ENCODE measurements around the gene ZAR1. TPM values are rescaled to one million over a fixed set of nuclear protein-coding genes. Genes with fewer than 3 reads are reported as not detected.
A peak's percentile ranks its signal among the peaks of the same experiment; 100 is the strongest.

Gene ZAR1
- total and polyA plus RNA-seq, 9 of the 15 experiments (the other 6 are each of a cell fraction or from before 2014, with no cell fraction given) = 0.07 to 0.84 (median 0.28) TPM; not detected in 1

DNA sequence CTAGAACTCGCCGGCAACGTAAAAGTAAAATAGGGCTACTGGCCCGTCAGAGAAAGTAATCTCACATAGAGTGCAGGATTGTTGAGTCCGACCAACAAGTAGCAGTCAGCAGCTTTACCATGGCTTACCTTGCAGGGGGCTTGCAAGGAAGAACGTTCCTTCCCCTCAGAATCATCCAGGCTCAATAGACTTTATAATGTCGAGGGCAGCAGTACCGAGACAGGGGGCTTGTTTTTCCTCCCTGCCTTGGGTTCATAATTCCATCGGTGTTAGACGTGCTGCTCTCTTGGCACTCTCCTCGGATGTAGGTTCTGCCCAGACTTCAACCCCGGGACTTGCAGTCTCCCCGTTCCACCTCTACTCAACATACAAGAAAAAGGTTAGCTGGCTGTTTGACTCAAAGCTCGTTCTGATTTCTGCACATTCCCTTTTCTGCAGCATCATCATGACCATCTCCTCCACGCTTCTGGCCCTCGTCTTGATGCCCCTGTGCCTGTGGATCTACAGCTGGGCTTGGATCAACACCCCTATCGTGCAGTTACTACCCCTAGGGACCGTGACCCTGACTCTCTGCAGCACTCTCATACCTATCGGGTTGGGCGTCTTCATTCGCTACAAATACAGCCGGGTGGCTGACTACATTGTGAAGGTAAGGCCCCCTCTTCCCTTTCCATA is 5.4 kb upstream of the ZAR1 start (continued):
- TF ChIP-seq, protein P1, sequence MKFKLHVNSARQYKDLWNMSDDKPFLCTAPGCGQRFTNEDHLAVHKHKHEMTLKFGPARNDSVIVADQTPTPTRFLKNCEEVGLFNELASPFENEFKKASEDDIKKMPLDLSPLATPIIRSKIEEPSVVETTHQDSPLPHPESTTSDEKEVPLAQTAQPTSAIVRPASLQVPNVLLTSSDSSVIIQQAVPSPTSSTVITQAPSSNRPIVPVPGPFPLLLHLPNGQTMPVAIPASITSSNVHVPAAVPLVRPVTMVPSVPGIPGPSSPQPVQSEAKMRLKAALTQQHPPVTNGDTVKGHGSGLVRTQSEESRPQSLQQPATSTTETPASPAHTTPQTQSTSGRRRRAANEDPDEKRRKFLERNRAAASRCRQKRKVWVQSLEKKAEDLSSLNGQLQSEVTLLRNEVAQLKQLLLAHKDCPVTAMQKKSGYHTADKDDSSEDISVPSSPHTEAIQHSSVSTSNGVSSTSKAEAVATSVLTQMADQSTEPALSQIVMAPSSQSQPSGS (CRISPR knock-in tag; IDR thresholded peaks at IDR 0.05) = no peak
- TF ChIP-seq, protein P2, sequence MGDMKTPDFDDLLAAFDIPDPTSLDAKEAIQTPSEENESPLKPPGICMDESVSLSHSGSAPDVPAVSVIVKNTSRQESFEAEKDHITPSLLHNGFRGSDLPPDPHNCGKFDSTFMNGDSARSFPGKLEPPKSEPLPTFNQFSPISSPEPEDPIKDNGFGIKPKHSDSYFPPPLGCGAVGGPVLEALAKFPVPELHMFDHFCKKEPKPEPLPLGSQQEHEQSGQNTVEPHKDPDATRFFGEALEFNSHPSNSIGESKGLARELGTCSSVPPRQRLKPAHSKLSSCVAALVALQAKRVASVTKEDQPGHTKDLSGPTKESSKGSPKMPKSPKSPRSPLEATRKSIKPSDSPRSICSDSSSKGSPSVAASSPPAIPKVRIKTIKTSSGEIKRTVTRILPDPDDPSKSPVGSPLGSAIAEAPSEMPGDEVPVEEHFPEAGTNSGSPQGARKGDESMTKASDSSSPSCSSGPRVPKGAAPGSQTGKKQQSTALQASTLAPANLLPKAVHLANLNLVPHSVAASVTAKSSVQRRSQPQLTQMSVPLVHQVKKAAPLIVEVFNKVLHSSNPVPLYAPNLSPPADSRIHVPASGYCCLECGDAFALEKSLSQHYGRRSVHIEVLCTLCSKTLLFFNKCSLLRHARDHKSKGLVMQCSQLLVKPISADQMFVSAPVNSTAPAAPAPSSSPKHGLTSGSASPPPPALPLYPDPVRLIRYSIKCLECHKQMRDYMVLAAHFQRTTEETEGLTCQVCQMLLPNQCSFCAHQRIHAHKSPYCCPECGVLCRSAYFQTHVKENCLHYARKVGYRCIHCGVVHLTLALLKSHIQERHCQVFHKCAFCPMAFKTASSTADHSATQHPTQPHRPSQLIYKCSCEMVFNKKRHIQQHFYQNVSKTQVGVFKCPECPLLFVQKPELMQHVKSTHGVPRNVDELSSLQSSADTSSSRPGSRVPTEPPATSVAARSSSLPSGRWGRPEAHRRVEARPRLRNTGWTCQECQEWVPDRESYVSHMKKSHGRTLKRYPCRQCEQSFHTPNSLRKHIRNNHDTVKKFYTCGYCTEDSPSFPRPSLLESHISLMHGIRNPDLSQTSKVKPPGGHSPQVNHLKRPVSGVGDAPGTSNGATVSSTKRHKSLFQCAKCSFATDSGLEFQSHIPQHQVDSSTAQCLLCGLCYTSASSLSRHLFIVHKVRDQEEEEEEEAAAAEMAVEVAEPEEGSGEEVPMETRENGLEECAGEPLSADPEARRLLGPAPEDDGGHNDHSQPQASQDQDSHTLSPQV (IDR thresholded peaks at IDR 0.05) = peak; percentile 46; the same call in 1 of the 2 replicates
- TF ChIP-seq ZNF316 (IDR thresholded peaks at IDR 0.05) (peak; percentile 88), ZNF347 (CRISPR knock-in tag; IDR thresholded peaks at IDR 0.05; ENCODE audit: low read depth) (no peak), ZNF431 (CRISPR knock-in tag; IDR thresholded peaks at IDR 0.05) (no peak)
- TF ChIP-seq, protein P3, sequence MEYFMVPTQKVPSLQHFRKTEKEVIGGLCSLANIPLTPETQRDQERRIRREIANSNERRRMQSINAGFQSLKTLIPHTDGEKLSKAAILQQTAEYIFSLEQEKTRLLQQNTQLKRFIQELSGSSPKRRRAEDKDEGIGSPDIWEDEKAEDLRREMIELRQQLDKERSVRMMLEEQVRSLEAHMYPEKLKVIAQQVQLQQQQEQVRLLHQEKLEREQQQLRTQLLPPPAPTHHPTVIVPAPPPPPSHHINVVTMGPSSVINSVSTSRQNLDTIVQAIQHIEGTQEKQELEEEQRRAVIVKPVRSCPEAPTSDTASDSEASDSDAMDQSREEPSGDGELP (CRISPR knock-in tag; IDR thresholded peaks at IDR 0.05; ENCODE audit: borderline replicate concordance) = peak; percentile 28; the same call in 1 of the 2 replicates
- TF ChIP-seq, protein P4, sequence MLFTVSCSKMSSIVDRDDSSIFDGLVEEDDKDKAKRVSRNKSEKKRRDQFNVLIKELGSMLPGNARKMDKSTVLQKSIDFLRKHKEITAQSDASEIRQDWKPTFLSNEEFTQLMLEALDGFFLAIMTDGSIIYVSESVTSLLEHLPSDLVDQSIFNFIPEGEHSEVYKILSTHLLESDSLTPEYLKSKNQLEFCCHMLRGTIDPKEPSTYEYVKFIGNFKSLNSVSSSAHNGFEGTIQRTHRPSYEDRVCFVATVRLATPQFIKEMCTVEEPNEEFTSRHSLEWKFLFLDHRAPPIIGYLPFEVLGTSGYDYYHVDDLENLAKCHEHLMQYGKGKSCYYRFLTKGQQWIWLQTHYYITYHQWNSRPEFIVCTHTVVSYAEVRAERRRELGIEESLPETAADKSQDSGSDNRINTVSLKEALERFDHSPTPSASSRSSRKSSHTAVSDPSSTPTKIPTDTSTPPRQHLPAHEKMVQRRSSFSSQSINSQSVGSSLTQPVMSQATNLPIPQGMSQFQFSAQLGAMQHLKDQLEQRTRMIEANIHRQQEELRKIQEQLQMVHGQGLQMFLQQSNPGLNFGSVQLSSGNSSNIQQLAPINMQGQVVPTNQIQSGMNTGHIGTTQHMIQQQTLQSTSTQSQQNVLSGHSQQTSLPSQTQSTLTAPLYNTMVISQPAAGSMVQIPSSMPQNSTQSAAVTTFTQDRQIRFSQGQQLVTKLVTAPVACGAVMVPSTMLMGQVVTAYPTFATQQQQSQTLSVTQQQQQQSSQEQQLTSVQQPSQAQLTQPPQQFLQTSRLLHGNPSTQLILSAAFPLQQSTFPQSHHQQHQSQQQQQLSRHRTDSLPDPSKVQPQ (CRISPR knock-in tag; IDR thresholded peaks at IDR 0.05; ENCODE audit: borderline replicate concordance) = no peak
- TF ChIP-seq, protein P5, sequence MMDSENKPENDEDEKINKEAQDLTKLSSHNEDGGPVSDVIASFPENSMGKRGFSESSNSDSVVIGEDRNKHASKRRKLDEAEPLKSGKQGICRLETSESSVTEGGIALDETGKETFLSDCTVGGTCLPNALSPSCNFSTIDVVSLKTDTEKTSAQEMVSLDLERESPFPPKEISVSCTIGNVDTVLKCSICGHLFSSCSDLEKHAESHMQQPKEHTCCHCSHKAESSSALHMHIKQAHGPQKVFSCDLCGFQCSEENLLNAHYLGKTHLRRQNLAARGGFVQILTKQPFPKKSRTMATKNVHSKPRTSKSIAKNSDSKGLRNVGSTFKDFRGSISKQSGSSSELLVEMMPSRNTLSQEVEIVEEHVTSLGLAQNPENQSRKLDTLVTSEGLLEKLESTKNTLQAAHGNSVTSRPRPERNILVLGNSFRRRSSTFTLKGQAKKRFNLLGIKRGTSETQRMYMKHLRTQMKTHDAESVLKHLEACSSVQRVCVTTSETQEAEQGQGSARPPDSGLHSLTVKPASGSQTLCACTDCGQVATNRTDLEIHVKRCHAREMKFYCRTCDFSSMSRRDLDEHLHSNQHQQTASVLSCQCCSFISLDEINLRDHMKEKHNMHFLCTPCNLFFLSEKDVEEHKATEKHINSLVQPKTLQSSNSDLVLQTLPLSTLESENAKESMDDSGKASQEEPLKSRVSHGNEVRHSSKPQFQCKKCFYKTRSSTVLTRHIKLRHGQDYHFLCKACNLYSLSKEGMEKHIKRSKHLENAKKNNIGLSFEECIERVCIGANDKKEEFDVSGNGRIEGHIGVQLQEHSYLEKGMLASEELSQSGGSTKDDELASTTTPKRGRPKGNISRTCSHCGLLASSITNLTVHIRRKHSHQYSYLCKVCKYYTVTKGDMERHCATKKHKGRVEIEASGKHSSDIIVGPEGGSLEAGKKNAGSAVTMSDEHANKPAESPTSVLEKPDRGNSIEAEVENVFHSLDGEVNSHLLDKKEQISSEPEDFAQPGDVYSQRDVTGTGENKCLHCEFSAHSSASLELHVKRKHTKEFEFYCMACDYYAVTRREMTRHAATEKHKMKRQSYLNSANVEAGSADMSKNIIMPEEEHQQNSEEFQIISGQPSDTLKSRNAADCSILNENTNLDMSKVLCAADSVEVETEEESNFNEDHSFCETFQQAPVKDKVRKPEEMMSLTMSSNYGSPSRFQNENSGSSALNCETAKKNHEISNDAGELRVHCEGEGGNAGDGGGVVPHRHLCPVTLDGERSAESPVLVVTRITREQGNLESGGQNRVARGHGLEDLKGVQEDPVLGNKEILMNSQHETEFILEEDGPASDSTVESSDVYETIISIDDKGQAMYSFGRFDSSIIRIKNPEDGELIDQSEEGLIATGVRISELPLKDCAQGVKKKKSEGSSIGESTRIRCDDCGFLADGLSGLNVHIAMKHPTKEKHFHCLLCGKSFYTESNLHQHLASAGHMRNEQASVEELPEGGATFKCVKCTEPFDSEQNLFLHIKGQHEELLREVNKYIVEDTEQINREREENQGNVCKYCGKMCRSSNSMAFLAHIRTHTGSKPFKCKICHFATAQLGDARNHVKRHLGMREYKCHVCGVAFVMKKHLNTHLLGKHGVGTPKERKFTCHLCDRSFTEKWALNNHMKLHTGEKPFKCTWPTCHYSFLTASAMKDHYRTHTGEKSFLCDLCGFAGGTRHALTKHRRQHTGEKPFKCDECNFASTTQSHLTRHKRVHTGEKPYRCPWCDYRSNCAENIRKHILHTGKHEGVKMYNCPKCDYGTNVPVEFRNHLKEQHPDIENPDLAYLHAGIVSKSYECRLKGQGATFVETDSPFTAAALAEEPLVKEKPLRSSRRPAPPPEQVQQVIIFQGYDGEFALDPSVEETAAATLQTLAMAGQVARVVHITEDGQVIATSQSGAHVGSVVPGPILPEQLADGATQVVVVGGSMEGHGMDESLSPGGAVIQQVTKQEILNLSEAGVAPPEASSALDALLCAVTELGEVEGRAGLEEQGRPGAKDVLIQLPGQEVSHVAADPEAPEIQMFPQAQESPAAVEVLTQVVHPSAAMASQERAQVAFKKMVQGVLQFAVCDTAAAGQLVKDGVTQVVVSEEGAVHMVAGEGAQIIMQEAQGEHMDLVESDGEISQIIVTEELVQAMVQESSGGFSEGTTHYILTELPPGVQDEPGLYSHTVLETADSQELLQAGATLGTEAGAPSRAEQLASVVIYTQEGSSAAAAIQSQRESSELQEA (IDR thresholded peaks at IDR 0.05; ENCODE audit: low read depth) = no peak

Data from K562 (cell line).